OCI-LY3 (cell line): ENCODE results near the gene GNAL.
"Not testable (repeated sequence)": the region's sequence is repeated elsewhere in the genome, so short reads cannot be mapped to it uniquely, and the experiment has no call there.

Experiments used
- CTCF ChIP-seq: fragments of 200-600, 300-600 bp; sonication (generic); IDR thresholded peaks from 2 replicates; pipeline ENCODE4 v1.5.1; 2014; ENCODE audit warnings: antibody characterized with exemption, low read length, low read depth
- EZH2phosphoT487 ChIP-seq: fragments of 200-600 bp; shearing (Covaris generic); IDR thresholded peaks from 2 replicates; pipeline ENCODE4 v1.6.1; 2018; ENCODE audit warnings: antibody characterized with exemption, mixed run types, low read depth

DNA sequence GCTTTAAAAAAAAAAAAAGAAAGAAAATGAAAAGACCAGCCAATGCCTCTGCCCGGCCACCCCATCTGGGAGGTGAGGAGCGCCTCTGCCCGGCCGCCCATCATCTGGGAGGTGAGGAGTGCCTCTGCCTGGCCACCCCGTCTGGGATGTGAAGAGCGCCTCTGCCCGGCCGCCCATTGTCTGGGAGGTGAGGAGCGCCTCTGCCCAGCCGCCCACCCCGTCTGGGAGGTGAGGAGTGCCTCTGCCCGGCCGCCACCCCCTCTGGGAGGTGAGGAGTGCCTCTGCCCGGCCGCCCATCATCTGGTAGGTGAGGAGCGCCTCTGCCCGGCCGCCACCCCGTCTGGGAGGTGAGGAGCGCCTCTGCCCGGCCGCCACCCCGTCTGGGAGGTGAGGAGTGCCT, 41.8 kb upstream of the GNAL start:
- not testable (repeated sequence) for TF ChIP-seq CTCF, EZH2phosphoT487
